Spleen (tissue), 11 donors: Measurements from ENCODE around the gene PTTG1IP2. TPM values are rescaled to one million over a fixed set of nuclear protein-coding genes. Genes with fewer than 3 reads are reported as not detected.

ENCODE experiments used
- DNase-seq: peaks from one replicate; pipeline ENCODE4 v3.0.0-alpha.2; 2020
- H3K27ac ChIP-seq, 8 donors: fragments of 200-600 bp; sonication (generic) in 7 of 8; 1 replicate in 4 of 8; 2 replicates in 4 of 8; pipeline versions ENCODE4 v1.5.0 to v1.8.0; 2016 to 2021; ENCODE audit warnings: inconsistent platforms in 4 of 8, mild to moderate bottlenecking in 4 of 8, moderate library complexity in 1 of 8
- H3K27me3 ChIP-seq, 7 donors: fragments of 200-600 bp; sonication (generic) in 6 of 7; replicated peaks in 1 of 7; 1 replicate in 4 of 7; 2 replicates in 3 of 7; pipeline versions ENCODE4 v1.5.0 to v1.8.0; 2016 to 2021; ENCODE audit warnings: inconsistent platforms in 3 of 7, mild to moderate bottlenecking in 1 of 7
- H3K36me3 ChIP-seq, 6 donors: fragments of 200-600 bp; sonication (generic) in 5 of 6; 1 replicate in 4 of 6; 2 replicates in 2 of 6; pipeline versions ENCODE4 v1.5.0 to v1.8.0; 2016 to 2021; ENCODE audit warnings: inconsistent platforms in 2 of 6
- H3K4me1 ChIP-seq, 6 donors: fragments of 200-600 bp; sonication (generic) in 5 of 6; 1 replicate in 3 of 6; 2 replicates in 3 of 6; pipeline versions ENCODE4 v1.5.0 to v1.8.0; 2016 to 2021; ENCODE audit warnings: inconsistent platforms in 3 of 6
- H3K4me3 ChIP-seq, 8 donors: fragments of 200-600 bp; sonication (generic) in 7 of 8; 1 replicate in 4 of 8; 2 replicates in 4 of 8; pipeline versions ENCODE4 v1.5.0 to v1.8.0; 2016 to 2021; ENCODE audit warnings: inconsistent platforms in 4 of 8, mild to moderate bottlenecking in 4 of 8, moderate library complexity in 2 of 8
- H3K9me3 ChIP-seq, 8 donors: fragments of 200-600 bp; sonication (generic) in 7 of 8; 1 replicate in 4 of 8; 2 replicates in 4 of 8; pipeline versions ENCODE4 v1.5.0 to v1.8.0; 2016 to 2021; ENCODE audit warnings: inconsistent platforms in 4 of 8
- POLR2A ChIP-seq, 3 donors: fragments of 450-650 bp; IDR thresholded peaks; one replicate each; pipeline ENCODE4 v1.5.1; 2017; ENCODE audit warnings: antibody characterized with exemption in 3 of 3, mild to moderate bottlenecking in 1 of 3
- POLR2AphosphoS5 ChIP-seq, 3 donors: sonication (generic); formaldehyde crosslinking; IDR thresholded peaks; one replicate each; pipeline ENCODE4 v1.5.1; 2017; ENCODE audit warnings: antibody characterized with exemption in 3 of 3
- WGBS, 5 donors: extraction: QIAGEN DNeasy Blood & Tissue Kit in 3 of 5; methylation state at CpG; one replicate each; pipeline versions ENCODE4 v1.1.5 to v1.1.7; 2013 to 2018; 5-methylcytosine and 5-hydroxymethylcytosine counted together
- intact Hi-C: fragments of 100-400 bp; cut with DNase I; formaldehyde crosslinking; loops from one replicate; pipeline ENCODE4 v1.15.0; 2023; ENCODE audit warnings: low total_unique reads
- polyA plus RNA-seq, 3 donors: library from polyadenylated mRNA; stranded (reverse); fragments of 200-250 nt; gene quantifications; one replicate each; pipeline ENCODE4 v1.2.1, GENCODE V29; 2013
- total RNA-seq, 7 donors: library from RNA; depleted of rRNA in 3 of 7; stranded (reverse); fragments of >200 nt in 3 of 7; fragmentation: NEBNext Ultra II Directional in 4 of 7; extraction: Animal tissue kit (Norgen Biotek cat#: 25700) in 4 of 7; gene quantifications; one replicate each; pipeline versions ENCODE4 v1.1.0 to v1.2.1, GENCODE V29; 2016 to 2021
- TF ChIP-seq, protein P1 (sequence below), 11 experiments: fragments of 200-600 bp in 7 of 11; fragments of 450-650 bp in 4 of 11; sonication (generic) in 4 of 11; IDR thresholded peaks in 8 of 11; conservative IDR thresholded peaks in 3 of 11; 1 replicate in 7 of 11; 2 replicates in 4 of 11; pipeline versions ENCODE4 v1.4.0 to v1.8.0; 2016 to 2021; ENCODE audit warnings: antibody characterized with exemption in 11 of 11, inconsistent platforms in 4 of 11, mild to moderate bottlenecking in 1 of 11
- donor health status: healthy with polysubstance abuse.
- donor health status: DM: no; HTN: no; CAD: no; lungs with moderate emphysema.
- donor health status: DM: no; HTN: no; CAD: no.
- donor health status: Bipolar disorder and iron deficiency.
- donor health status: healthy.
- donor health status: DM: no; HTN: no; CAD: no.
- donor health status: DM: yes; HTN: yes; CAD: no.

PTTG1IP2 gene
- total and polyA plus RNA-seq, 10 donors: not detected

DNA sequence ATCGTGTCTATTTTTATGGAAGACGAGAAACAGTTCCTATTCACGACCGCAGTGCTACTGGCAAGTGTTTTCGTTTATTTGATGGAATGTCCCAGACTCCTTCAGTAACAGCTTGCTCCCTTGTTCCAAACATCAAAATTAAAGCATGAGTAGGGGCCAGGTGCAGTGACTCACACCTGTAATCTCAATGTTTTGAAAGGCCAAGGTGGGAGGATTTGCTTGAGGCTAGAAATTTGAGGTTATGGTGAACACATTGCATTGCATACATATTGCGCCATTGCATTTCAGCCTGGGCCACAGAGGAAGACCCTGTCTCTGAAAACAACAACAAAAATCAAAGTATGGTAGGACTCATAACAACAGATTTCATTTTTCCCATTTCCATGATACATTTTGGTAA, 22.8 kb downstream of the PTTG1IP2 start:
- Histone ChIP-seq H3K27ac (no peak overlapping the region), H3K4me1 (no peaks in the 10 kb centered on the region), H3K36me3 (no peaks in the 10 kb centered on the region), H3K27me3 (no peaks in the 10 kb centered on the region), H3K9me3 (no peaks in the 10 kb centered on the region), H3K4me3 (no peak overlapping the region)
- DNase-seq: no peak
- TF ChIP-seq, protein P1, sequence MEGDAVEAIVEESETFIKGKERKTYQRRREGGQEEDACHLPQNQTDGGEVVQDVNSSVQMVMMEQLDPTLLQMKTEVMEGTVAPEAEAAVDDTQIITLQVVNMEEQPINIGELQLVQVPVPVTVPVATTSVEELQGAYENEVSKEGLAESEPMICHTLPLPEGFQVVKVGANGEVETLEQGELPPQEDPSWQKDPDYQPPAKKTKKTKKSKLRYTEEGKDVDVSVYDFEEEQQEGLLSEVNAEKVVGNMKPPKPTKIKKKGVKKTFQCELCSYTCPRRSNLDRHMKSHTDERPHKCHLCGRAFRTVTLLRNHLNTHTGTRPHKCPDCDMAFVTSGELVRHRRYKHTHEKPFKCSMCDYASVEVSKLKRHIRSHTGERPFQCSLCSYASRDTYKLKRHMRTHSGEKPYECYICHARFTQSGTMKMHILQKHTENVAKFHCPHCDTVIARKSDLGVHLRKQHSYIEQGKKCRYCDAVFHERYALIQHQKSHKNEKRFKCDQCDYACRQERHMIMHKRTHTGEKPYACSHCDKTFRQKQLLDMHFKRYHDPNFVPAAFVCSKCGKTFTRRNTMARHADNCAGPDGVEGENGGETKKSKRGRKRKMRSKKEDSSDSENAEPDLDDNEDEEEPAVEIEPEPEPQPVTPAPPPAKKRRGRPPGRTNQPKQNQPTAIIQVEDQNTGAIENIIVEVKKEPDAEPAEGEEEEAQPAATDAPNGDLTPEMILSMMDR (IDR thresholded peaks at IDR 0.05 in 8 of 11, conservative IDR thresholded peaks at IDR 0.05 in 3 of 11): no peak
- TF ChIP-seq POLR2AphosphoS5 (IDR thresholded peaks at IDR 0.05) (no peak), POLR2A (IDR thresholded peaks at IDR 0.05) (no peak)
- intact Hi-C loops: no loop called here
- 91 to 97% (median 95%) methylated on average over 6 of the region's 6 CpGs for WGBS, 5 donors

DNA sequence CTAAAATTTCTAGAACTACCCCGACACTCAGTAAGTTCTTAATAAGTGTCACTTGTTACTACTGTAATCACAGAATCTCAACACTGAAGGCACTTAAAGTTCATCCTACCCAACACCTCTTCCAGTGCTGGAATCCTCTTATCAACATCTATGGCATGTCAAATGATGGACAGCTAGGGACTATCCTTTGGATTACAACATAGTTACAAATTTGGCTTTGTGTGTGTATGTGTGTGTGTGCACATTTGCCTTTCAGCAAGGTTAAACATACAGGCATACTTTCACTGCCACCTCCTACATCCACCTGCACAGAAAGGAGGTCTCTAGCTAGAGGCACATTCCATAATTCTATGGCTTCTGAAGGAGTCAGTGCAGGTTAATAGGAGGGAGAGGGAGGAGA, 25.8 kb downstream of the PTTG1IP2 start:
- Histone ChIP-seq H3K27ac (no peak overlapping the region), H3K4me1 (no peaks in the 10 kb centered on the region), H3K36me3 (no peaks in the 10 kb centered on the region), H3K27me3 (no peaks in the 10 kb centered on the region), H3K9me3 (no peaks in the 10 kb centered on the region), H3K4me3 (no peak overlapping the region)
- 85 to 98% (median 91%) methylated on average over 1 of the region's 1 CpG for WGBS, 5 donors
- intact Hi-C loops: no loop called here
- no peak for TF ChIP-seq POLR2A (IDR thresholded peaks at IDR 0.05)
- TF ChIP-seq, protein P1 (IDR thresholded peaks at IDR 0.05 in 8 of 11, conservative IDR thresholded peaks at IDR 0.05 in 3 of 11): no peak
- TF ChIP-seq POLR2AphosphoS5 (IDR thresholded peaks at IDR 0.05): no peak
- no peak for DNase-seq

DNA sequence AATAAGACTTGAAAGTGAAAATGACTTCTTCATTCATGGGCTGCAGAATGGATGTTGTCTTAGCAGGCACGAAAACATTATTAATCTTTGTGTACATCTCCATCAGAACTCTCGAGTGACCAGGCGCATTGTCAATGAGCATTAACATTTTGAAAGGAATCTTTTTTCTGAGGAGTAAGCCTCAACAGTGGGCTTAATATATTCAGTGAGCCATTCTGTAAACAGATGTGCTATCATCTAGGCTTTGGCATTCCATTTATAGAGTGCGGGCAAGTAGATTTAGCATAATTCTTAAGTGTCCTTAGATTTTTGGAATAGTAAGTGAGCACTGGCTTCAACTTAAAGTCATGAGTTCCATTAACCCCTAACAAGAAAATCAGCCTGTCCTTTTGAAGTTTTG, 33.1 kb downstream of the PTTG1IP2 start:
- Histone ChIP-seq H3K27ac (no peak overlapping the region), H3K9me3 (no peaks in the 10 kb centered on the region), H3K4me3 (no peak overlapping the region), H3K36me3 (no peaks in the 10 kb centered on the region), H3K4me1 (no peaks in the 10 kb centered on the region), H3K27me3 (no peaks in the 10 kb centered on the region)
- intact Hi-C loops: no loop called here
- TF ChIP-seq POLR2AphosphoS5 (IDR thresholded peaks at IDR 0.05) (no peak), POLR2A (IDR thresholded peaks at IDR 0.05) (no peak)
- TF ChIP-seq, protein P1 (IDR thresholded peaks at IDR 0.05 in 8 of 11, conservative IDR thresholded peaks at IDR 0.05 in 3 of 11): no peak
- 91 to 98% (median 96%) methylated on average over 4 of the region's 4 CpGs for WGBS, 5 donors
- no peak for DNase-seq

DNA sequence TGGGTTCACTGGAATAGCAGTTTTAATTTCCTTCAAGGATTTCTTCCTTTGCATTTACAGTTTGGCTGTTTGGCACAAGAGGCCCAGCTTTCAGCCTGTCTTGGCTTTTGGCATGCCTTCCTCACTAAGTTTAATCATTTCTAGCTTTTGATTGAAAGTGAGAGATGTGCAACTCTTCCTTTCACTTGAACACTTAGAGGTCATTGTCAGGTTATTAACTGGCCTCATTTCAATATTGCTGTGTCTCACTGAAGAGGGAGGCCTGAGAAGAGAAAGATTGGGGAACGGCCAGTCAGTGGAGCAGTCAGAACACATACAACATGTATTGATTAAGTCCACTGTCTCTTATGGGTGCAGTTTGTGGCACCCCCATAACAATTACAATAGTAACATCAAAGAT, 33.9 kb downstream of the PTTG1IP2 start:
- Histone ChIP-seq H3K4me3 (no peak overlapping the region), H3K27ac (no peak overlapping the region), H3K27me3 (no peaks in the 10 kb centered on the region), H3K9me3 (no peaks in the 10 kb centered on the region), H3K4me1 (no peaks in the 10 kb centered on the region), H3K36me3 (no peaks in the 10 kb centered on the region)
- TF ChIP-seq, protein P1 (IDR thresholded peaks at IDR 0.05 in 8 of 11, conservative IDR thresholded peaks at IDR 0.05 in 3 of 11): no peak
- no peak for TF ChIP-seq POLR2A (IDR thresholded peaks at IDR 0.05)
- TF ChIP-seq POLR2AphosphoS5 (IDR thresholded peaks at IDR 0.05): no peak
- WGBS, 5 donors: 71 to 97% (median 85%) methylated on average over 1 of the region's 1 CpG
- intact Hi-C loops: no loop called here
- DNase-seq: no peak
